Stimulated activated CD8-positive, alpha-beta memory T cell treated with anti-CD3 and anti-CD28 coated beads, Interleukin-2, amount 100 ng/mL, for 48 hours (primary cell): ENCODE measurements around the gene MREG.
A peak's percentile ranks its signal among the peaks of the same experiment; 100 is the strongest.
"Not testable (repeated sequence)": the region's sequence is repeated elsewhere in the genome, so short reads cannot be mapped to it uniquely, and the experiment has no call there.

Experiments
- DNase-seq, 2 donors: peaks; one replicate each; pipeline ENCODE4 v3.0.0-alpha.2; 2020; ENCODE audit warnings: low read depth in 2 of 2

Gene MREG

GRCh38 chr2:215988556-215989207 is 24.7 kb downstream of the MREG start:
- DNase-seq = not testable (repeated sequence)

- DNase-seq = no peak
These were observed 28.1 kb downstream of the MREG start for GRCh38 chr2:215985257-215985656.

- no peak for DNase-seq
These were observed 28.7 kb downstream of the MREG start for GRCh38 chr2:215984661-215985060.

- DNase-seq = no peak
These were observed 29.6 kb downstream of the MREG start for GRCh38 chr2:215983581-215984351.

GRCh38 chr2:215982465-215982875 is 30.9 kb downstream of the MREG start:
- DNase-seq = peak in 1 of 2 donors; percentile 11

GRCh38 chr2:215981115-215981514 is 32.2 kb downstream of the MREG start:
- DNase-seq = no peak

- no peak for DNase-seq
These were observed 33.7 kb downstream of the MREG start for GRCh38 chr2:215979620-215980019.

GRCh38 chr2:215974700-215975429 is 38.5 kb downstream of the MREG start:
- DNase-seq = no peak

GRCh38 chr2:215973954-215974699 is 39.2 kb downstream of the MREG start:
- DNase-seq = no peak

- DNase-seq = no peak
These were observed 40.1 kb downstream of the MREG start for GRCh38 chr2:215973145-215973792.

GRCh38 chr2:215971671-215972070 is 41.7 kb downstream of the MREG start:
- DNase-seq = no peak

GRCh38 chr2:215970894-215971293 is 42.5 kb downstream of the MREG start:
- DNase-seq = not testable (repeated sequence)

- peak in 1 of 2 donors; percentile 12 for DNase-seq
These were observed 42.9 kb downstream of the MREG start for GRCh38 chr2:215970425-215970824.

GRCh38 chr2:215969131-215969841 is 44.1 kb downstream of the MREG start:
- DNase-seq = no peak

GRCh38 chr2:215968499-215968898 is 44.9 kb downstream of the MREG start:
- DNase-seq = no peak

GRCh38 chr2:215967590-215968378 is 45.6 kb downstream of the MREG start:
- no peak for DNase-seq

GRCh38 chr2:215966951-215967350 is 46.4 kb downstream of the MREG start:
- no peak for DNase-seq

- no peak for DNase-seq
These were observed 47.1 kb downstream of the MREG start for GRCh38 chr2:215966274-215966673.

GRCh38 chr2:215965532-215966165 is 47.7 kb downstream of the MREG start:
- no peak for DNase-seq
